Activated T-cell treated with anti-CD3 and anti-CD28 coated beads for 48 hours (primary cell): ENCODE measurements around the gene KCNE5.
"Not testable (repeated sequence)": the region's sequence is repeated elsewhere in the genome, so short reads cannot be mapped to it uniquely, and the experiment has no call there.

Experiments
- DNase-seq: peaks from one replicate; pipeline ENCODE4 v3.0.0-alpha.2; 2020; ENCODE audit warnings: low read depth

The KCNE5 gene

GRCh38 chrX:109624641-109625616 lies at the start of gene KCNE5:
KCNE5 (minus strand) TSS chrX:109625172; CDS start chrX:109625020, 152 bp downstream.
- no peak for DNase-seq

GRCh38 chrX:109672239-109672638 lies 47.3 kb upstream of the KCNE5 start:
- no peak for DNase-seq

GRCh38 chrX:109671170-109671569 lies 46.2 kb upstream of the KCNE5 start:
- not testable (repeated sequence) for DNase-seq

- DNase-seq: no peak
Observed at GRCh38 chrX:109667986-109668385, 43.0 kb upstream of the KCNE5 start.

GRCh38 chrX:109660435-109661143 lies 35.6 kb upstream of the KCNE5 start:
- DNase-seq: no peak

- no peak for DNase-seq
Observed at GRCh38 chrX:109658391-109658790, 33.4 kb upstream of the KCNE5 start.

- DNase-seq: not testable (repeated sequence)
Observed at GRCh38 chrX:109657364-109657763, 32.4 kb upstream of the KCNE5 start.

GRCh38 chrX:109656774-109657173 lies 31.8 kb upstream of the KCNE5 start:
- DNase-seq: no peak

- no peak for DNase-seq
Observed at GRCh38 chrX:109655502-109656201, 30.7 kb upstream of the KCNE5 start.

GRCh38 chrX:109654516-109655109 lies 29.6 kb upstream of the KCNE5 start:
- DNase-seq: no peak

- not testable (repeated sequence) for DNase-seq
Observed at GRCh38 chrX:109644671-109645070, 19.7 kb upstream of the KCNE5 start.

- no peak for DNase-seq
Observed at GRCh38 chrX:109643687-109644086, 18.7 kb upstream of the KCNE5 start.

- DNase-seq: no peak
Observed at GRCh38 chrX:109638158-109638557, 13.2 kb upstream of the KCNE5 start.

GRCh38 chrX:109637477-109637876 lies 12.5 kb upstream of the KCNE5 start:
- not testable (repeated sequence) for DNase-seq

- DNase-seq: no peak
Observed at GRCh38 chrX:109635146-109635545, 10.2 kb upstream of the KCNE5 start.

- no peak for DNase-seq
Observed at GRCh38 chrX:109632906-109633504, 8.0 kb upstream of the KCNE5 start.

- DNase-seq: no peak
Observed at GRCh38 chrX:109629310-109629709, 4.3 kb upstream of the KCNE5 start.

- DNase-seq: no peak
Observed at GRCh38 chrX:109626637-109627036, 1.7 kb upstream of the KCNE5 start.

- no peak for DNase-seq
Observed at GRCh38 chrX:109623997-109624396, 975 bp downstream of the KCNE5 start.

- no peak for DNase-seq
Observed at GRCh38 chrX:109622270-109622669, 2.7 kb downstream of the KCNE5 start.

GRCh38 chrX:109619771-109620170 lies 5.2 kb downstream of the KCNE5 start:
- no peak for DNase-seq

- DNase-seq: no peak
Observed at GRCh38 chrX:109614951-109615350, 10.0 kb downstream of the KCNE5 start.
